K562 (cell line): ENCODE measurements around the gene TBC1D2. TPM values are rescaled to one million over a fixed set of nuclear protein-coding genes. Genes with fewer than 3 reads are reported as not detected.
A peak's percentile ranks its signal among the peaks of the same experiment; 100 is the strongest.

Experiments
- ATF7 ChIP-seq: fragments of 450-650 bp; IDR thresholded peaks from 2 replicates; pipeline ENCODE4 v1.7.1; 2014; ENCODE audit warnings: mild to moderate bottlenecking, moderate library complexity
- BCOR ChIP-seq: fragments of 450-650 bp; IDR thresholded peaks from 2 replicates; pipeline ENCODE4 v1.6.1; 2016
- BRCA1 ChIP-seq, 2 experiments: fragments of 450-650 bp in 1 of 2; sonication (generic) in 1 of 2; formaldehyde crosslinking in 1 of 2; IDR thresholded peaks; 2 replicates each; pipeline versions ENCODE4 v1.5.0 to v1.6.1; 2017 to 2020; ENCODE audit warnings: mild to moderate bottlenecking in 1 of 2, missing genetic modification reagents in 1 of 2
- GATA2 ChIP-seq: sonication (generic); formaldehyde crosslinking; IDR thresholded peaks from 2 replicates; pipeline ENCODE4 v1.4.0; 2020; ENCODE audit warnings: mild to moderate bottlenecking, missing genetic modification reagents
- HLTF ChIP-seq: fragments of 450-650 bp; IDR thresholded peaks from 2 replicates; pipeline ENCODE4 v1.6.1; 2016
- HMG20A ChIP-seq: fragments of 450-650 bp; formaldehyde crosslinking; conservative IDR thresholded peaks from 2 replicates; pipeline ENCODE4 v1.4.0; 2020; ENCODE audit warnings: mild to moderate bottlenecking, mixed read lengths
- JUND ChIP-seq, 2 experiments: IDR thresholded peaks; 2 replicates in 1 of 2; 3 replicates in 1 of 2; pipeline ENCODE4 v1.6.1; 2011; ENCODE audit warnings: borderline replicate concordance in 2 of 2, low read depth in 2 of 2, low read length in 2 of 2, improper control_type of control experiment in 1 of 2, missing biosample characterization in 1 of 2, missing genetic modification characterization in 1 of 2, missing genetic modification reagents in 1 of 2
- NCOA1 ChIP-seq: fragments of 450-650 bp; IDR thresholded peaks from 2 replicates; pipeline ENCODE4 v1.6.1; 2016; ENCODE audit warnings: low read depth
- NRF1 ChIP-seq, 2 experiments: fragments of 450-650 bp; IDR thresholded peaks in 1 of 2; conservative IDR thresholded peaks in 1 of 2; 2 replicates each; pipeline ENCODE4 v1.6.1; 2014; ENCODE audit warnings: mild to moderate bottlenecking in 2 of 2
- SOX6 ChIP-seq: fragments of 450-650 bp; IDR thresholded peaks from 2 replicates; pipeline ENCODE4 v1.6.1; 2014; ENCODE audit warnings: mild to moderate bottlenecking
- SRF ChIP-seq, 2 experiments: fragments of 250-450, 450-650 bp in 1 of 2; sonication (Bioruptor Pico) in 1 of 2; sonication (generic) in 1 of 2; formaldehyde crosslinking; IDR thresholded peaks; 2 replicates each; pipeline versions ENCODE4 v1.5.0 to v1.5.1; 2020 to 2022; ENCODE audit warnings: mild to moderate bottlenecking in 1 of 2, missing genetic modification reagents in 1 of 2
- TCFL5 ChIP-seq: fragments of 250-450 bp; sonication (Bioruptor Pico); conservative IDR thresholded peaks from 2 replicates; pipeline ENCODE4 v1.6.1; 2021; ENCODE audit warnings: mild to moderate bottlenecking, moderate library complexity, matching md5 sums
- YBX1 ChIP-seq: fragments of 450-650 bp; IDR thresholded peaks from 2 replicates; pipeline ENCODE4 v1.7.1; 2016; ENCODE audit warnings: mild to moderate bottlenecking
- ZFP1 ChIP-seq: fragments of 450-650 bp; formaldehyde crosslinking; IDR thresholded peaks from 2 replicates; pipeline ENCODE4 v1.4.0; 2020; ENCODE audit warnings: mild to moderate bottlenecking, mixed read lengths
- ZNF282 ChIP-seq: sonication (generic); formaldehyde crosslinking; IDR thresholded peaks from 2 replicates; pipeline ENCODE4 v1.8.1; 2023; ENCODE audit warnings: missing genetic modification reagents
- ZSCAN32 ChIP-seq: fragments of 450-650 bp; formaldehyde crosslinking; IDR thresholded peaks from 2 replicates; pipeline ENCODE4 v1.4.0; 2020; ENCODE audit warnings: mild to moderate bottlenecking, moderate library complexity
- polyA plus RNA-seq, 8 experiments: library from polyadenylated mRNA; depleted of rRNA in 4 of 8; stranded (reverse) in 5 of 8; unstranded in 3 of 8; fragments of >200 nt; fragmentation: Nextera tagmentation in 2 of 8; fragmentation: Illumina TruSeq in 1 of 8; extraction: Ambion mirVana in 2 of 8; extraction: Trizol in 1 of 8; gene quantifications; 2 replicates each; pipeline versions ENCODE4 v1.2.1 to v1.2.3, GENCODE V29; 2011 to 2014; ENCODE audit warnings: inconsistent platforms in 1 of 8, missing spikeins in 1 of 8
- total RNA-seq, 7 experiments: library from RNA; depleted of rRNA in 6 of 7; stranded (reverse); fragments of >200 nt in 6 of 7; fragmentation: Illumina TruSeq in 2 of 7; extraction: Trizol in 2 of 7; gene quantifications; 2 replicates each; pipeline versions ENCODE4 v1.2.1 to v1.2.3, GENCODE V29; 2011 to 2021; ENCODE audit warnings: low replicate concordance in 1 of 7
- TF ChIP-seq, protein P1 (sequence below): fragments of 450-650 bp; IDR thresholded peaks from 2 replicates; pipeline ENCODE4 v1.6.1; 2017; ENCODE audit warnings: mild to moderate bottlenecking, moderate library complexity
- TF ChIP-seq, protein P2 (sequence below): sonication (generic); IDR thresholded peaks from 2 replicates; pipeline ENCODE4 v1.6.1; 2016
- TF ChIP-seq, protein P3 (sequence below): sonication (generic); formaldehyde crosslinking; IDR thresholded peaks from 2 replicates; pipeline ENCODE4 v1.8.1; 2023; ENCODE audit warnings: mild to moderate bottlenecking, missing genetic modification reagents
- TF ChIP-seq, protein P4 (sequence below): fragments of 450-650 bp; IDR thresholded peaks from 2 replicates; pipeline ENCODE4 v1.6.1; 2016; ENCODE audit warnings: missing biosample characterization, missing genetic modification characterization
- TF ChIP-seq, protein P5 (sequence below): fragments of 250-450 bp; sonication (Bioruptor Pico); IDR thresholded peaks from 2 replicates; pipeline ENCODE4 v1.8.0; 2022; ENCODE audit warnings: moderate library complexity, mild to moderate bottlenecking, inconsistent platforms

TBC1D2 gene
- total and polyA plus RNA-seq, 9 of the 15 experiments (the other 6 are each of a cell fraction or from before 2014, with no cell fraction given), result 0.10 to 7.0 (median 2.5) TPM

DNA sequence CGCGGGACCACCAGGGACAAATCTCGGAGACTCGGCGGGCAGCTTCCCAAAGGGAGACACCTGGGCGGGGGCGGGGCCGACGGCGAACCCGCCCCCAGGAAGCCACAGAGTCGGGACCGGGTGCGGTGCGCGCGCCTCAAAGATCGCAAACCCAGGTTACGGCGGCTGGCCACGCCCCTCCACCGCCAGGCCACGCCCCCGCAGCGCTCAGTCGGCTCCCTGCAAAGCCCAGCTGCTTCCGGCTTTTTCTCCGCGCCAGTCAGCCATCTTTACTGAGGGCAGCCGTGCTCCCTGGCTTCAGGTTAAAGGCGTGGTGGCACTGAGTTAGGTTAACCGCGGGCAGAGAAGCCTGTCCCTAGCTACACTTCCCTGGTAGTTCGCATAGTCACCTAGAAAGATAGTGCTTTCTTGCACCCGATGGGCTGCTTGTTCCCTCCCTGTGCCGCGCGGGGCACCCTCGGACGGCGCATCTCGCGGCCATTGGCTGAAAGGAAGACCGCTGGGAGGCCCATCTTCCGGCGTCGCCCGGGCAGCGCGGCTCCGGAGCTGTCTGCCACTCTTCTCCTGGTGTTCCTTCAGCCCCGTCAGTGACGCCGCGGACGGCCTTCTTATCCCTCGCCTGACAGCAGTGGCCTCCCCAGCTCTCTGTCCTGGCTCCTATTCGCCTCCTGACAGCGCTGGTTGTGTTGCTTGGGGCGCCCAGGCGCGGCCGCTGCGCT lies at the start of gene TBC1D2 (continued):
- TF ChIP-seq, protein P1, sequence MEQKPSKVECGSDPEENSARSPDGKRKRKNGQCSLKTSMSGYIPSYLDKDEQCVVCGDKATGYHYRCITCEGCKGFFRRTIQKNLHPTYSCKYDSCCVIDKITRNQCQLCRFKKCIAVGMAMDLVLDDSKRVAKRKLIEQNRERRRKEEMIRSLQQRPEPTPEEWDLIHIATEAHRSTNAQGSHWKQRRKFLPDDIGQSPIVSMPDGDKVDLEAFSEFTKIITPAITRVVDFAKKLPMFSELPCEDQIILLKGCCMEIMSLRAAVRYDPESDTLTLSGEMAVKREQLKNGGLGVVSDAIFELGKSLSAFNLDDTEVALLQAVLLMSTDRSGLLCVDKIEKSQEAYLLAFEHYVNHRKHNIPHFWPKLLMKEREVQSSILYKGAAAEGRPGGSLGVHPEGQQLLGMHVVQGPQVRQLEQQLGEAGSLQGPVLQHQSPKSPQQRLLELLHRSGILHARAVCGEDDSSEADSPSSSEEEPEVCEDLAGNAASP, result no peak
- TF ChIP-seq BRCA1 (IDR thresholded peaks at IDR 0.05) (no peak), BRCA1 (CRISPR knock-in tag; IDR thresholded peaks at IDR 0.05) (no peak), SOX6 (peak; percentile 35; the same call in 1 of the 2 replicates), YBX1 (no peak), NCOA1 (no peak; the same call in 1 of the 2 replicates), NRF1 (conservative IDR thresholded peaks at IDR 0.05 in 1 of 2, IDR thresholded peaks at IDR 0.05 in 1 of 2) (peak; percentile 64 to 71), SRF (CRISPR knock-in tag; IDR thresholded peaks at IDR 0.05) (peak in 1 of 2 experiments; percentile 8; a peak in 1 of 4 replicates), HMG20A (CRISPR knock-in tag) (no peak), ZFP1 (no peak), ATF7 (peak; percentile 82; the same call in 1 of the 2 replicates), JUND (IDR thresholded peaks at IDR 0.05; ENCODE audit: borderline replicate concordance, low read depth, low read length) (no peak), JUND (tag; IDR thresholded peaks at IDR 0.05; ENCODE audit: borderline replicate concordance, low read depth, low read length) (peak; percentile 73; the same call in 2 of the 3 replicates), ZSCAN32 (no peak), HLTF (no peak), BCOR (no peak), GATA2 (CRISPR knock-in tag) (no peak), TCFL5 (CRISPR knock-in tag) (no peak), ZNF282 (CRISPR knock-in tag) (no peak)
- TF ChIP-seq, protein P2, sequence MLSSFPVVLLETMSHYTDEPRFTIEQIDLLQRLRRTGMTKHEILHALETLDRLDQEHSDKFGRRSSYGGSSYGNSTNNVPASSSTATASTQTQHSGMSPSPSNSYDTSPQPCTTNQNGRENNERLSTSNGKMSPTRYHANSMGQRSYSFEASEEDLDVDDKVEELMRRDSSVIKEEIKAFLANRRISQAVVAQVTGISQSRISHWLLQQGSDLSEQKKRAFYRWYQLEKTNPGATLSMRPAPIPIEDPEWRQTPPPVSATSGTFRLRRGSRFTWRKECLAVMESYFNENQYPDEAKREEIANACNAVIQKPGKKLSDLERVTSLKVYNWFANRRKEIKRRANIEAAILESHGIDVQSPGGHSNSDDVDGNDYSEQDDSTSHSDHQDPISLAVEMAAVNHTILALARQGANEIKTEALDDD, result peak; percentile 91
- TF ChIP-seq, protein P3, sequence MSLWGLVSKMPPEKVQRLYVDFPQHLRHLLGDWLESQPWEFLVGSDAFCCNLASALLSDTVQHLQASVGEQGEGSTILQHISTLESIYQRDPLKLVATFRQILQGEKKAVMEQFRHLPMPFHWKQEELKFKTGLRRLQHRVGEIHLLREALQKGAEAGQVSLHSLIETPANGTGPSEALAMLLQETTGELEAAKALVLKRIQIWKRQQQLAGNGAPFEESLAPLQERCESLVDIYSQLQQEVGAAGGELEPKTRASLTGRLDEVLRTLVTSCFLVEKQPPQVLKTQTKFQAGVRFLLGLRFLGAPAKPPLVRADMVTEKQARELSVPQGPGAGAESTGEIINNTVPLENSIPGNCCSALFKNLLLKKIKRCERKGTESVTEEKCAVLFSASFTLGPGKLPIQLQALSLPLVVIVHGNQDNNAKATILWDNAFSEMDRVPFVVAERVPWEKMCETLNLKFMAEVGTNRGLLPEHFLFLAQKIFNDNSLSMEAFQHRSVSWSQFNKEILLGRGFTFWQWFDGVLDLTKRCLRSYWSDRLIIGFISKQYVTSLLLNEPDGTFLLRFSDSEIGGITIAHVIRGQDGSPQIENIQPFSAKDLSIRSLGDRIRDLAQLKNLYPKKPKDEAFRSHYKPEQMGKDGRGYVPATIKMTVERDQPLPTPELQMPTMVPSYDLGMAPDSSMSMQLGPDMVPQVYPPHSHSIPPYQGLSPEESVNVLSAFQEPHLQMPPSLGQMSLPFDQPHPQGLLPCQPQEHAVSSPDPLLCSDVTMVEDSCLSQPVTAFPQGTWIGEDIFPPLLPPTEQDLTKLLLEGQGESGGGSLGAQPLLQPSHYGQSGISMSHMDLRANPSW (CRISPR knock-in tag), result no peak
- TF ChIP-seq, protein P4, sequence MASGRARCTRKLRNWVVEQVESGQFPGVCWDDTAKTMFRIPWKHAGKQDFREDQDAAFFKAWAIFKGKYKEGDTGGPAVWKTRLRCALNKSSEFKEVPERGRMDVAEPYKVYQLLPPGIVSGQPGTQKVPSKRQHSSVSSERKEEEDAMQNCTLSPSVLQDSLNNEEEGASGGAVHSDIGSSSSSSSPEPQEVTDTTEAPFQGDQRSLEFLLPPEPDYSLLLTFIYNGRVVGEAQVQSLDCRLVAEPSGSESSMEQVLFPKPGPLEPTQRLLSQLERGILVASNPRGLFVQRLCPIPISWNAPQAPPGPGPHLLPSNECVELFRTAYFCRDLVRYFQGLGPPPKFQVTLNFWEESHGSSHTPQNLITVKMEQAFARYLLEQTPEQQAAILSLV (tag), result no peak
- TF ChIP-seq, protein P5, sequence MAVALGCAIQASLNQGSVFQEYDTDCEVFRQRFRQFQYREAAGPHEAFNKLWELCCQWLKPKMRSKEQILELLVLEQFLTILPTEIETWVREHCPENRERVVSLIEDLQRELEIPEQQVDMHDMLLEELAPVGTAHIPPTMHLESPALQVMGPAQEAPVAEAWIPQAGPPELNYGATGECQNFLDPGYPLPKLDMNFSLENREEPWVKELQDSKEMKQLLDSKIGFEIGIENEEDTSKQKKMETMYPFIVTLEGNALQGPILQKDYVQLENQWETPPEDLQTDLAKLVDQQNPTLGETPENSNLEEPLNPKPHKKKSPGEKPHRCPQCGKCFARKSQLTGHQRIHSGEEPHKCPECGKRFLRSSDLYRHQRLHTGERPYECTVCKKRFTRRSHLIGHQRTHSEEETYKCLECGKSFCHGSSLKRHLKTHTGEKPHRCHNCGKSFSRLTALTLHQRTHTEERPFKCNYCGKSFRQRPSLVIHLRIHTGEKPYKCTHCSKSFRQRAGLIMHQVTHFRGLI (CRISPR knock-in tag), result no peak
